ENCODE results near the gene EXOC3. TPM values are rescaled to one million over a fixed set of nuclear protein-coding genes. Genes with fewer than 3 reads are reported as not detected.

Gene EXOC3
- total RNA-seq, 1 donor from 2014 or later, result 73.5 TPM

DNA sequence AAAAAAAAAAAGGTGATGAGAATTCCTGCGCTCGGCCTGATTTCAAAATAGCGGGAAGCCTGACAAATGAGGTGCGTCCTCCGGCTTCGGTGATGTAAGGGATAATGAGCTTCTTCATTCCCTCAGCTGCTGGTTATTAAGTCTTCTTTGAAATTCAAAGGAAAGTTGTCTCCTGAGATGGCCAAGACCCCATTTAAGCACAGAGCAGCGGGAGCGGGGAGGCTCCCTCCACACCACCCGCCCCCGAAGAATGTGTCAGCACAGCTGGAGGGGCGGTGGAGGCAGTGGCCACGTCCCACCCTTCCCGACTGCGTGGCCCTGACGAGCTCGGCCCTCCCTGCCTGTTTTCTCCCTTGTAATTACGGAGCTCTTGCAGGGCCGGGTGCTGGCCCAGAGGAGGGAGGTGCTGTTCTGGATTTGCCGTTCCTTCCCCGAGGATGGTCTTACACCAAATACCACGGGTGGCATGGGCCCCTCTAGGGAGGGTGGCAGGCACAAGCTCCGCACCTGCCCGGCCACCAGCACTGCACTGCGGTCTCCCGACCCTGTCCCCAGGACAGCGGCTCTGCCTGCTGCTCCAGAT, 50.2 kb downstream of the EXOC3 start:
- H3K27ac Mint-ChIP-seq, result no peak overlapping the region
- no peaks in the 10 kb centered on the region for H3K9me3 Mint-ChIP-seq
- no peak overlapping the region for H3K4me3 Mint-ChIP-seq
- no peak for DNase-seq (ENCODE audit: low spot score in 2 of 2, unreplicated experiment in 2 of 2)
- TF ChIP-seq, protein P1, sequence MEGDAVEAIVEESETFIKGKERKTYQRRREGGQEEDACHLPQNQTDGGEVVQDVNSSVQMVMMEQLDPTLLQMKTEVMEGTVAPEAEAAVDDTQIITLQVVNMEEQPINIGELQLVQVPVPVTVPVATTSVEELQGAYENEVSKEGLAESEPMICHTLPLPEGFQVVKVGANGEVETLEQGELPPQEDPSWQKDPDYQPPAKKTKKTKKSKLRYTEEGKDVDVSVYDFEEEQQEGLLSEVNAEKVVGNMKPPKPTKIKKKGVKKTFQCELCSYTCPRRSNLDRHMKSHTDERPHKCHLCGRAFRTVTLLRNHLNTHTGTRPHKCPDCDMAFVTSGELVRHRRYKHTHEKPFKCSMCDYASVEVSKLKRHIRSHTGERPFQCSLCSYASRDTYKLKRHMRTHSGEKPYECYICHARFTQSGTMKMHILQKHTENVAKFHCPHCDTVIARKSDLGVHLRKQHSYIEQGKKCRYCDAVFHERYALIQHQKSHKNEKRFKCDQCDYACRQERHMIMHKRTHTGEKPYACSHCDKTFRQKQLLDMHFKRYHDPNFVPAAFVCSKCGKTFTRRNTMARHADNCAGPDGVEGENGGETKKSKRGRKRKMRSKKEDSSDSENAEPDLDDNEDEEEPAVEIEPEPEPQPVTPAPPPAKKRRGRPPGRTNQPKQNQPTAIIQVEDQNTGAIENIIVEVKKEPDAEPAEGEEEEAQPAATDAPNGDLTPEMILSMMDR (IDR thresholded peaks at IDR 0.05; ENCODE audit: unreplicated experiment), result no peak
- H3K36me3 Mint-ChIP-seq, result no peaks in the 10 kb centered on the region
- peaks cover 67% of the 10 kb centered on the region for H3K27me3 Mint-ChIP-seq (ENCODE audit: low read depth)
- peaks cover 5% of the 10 kb centered on the region for H3K4me1 Mint-ChIP-seq

DNA sequence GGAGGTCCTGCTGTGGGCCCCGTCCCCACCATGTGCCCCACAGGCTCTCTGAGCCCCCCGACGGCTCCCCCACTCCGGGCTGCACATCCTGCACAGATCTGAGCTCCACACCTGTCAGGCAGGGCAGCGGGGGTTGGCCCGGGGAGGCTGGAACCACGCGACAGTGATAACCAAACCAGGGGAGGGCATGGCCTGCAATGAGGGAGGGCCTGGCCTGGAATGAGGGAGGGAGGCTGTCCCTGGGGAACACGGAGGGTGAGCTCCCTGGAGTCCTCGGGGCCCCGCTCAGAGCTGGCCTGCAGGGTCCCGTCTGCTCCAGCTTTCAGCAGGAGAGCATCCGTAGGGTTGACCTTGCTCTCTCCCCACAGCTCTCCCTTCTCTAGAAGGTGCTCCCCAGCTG, 50.8 kb downstream of the EXOC3 start:
- no peak for DNase-seq (ENCODE audit: low spot score in 2 of 2, unreplicated experiment in 2 of 2)
- Mint-ChIP-seq H3K27me3 (ENCODE audit: low read depth) (peaks cover 72% of the 10 kb centered on the region), H3K9me3 (no peaks in the 10 kb centered on the region), H3K4me3 (no peak overlapping the region), H3K36me3 (no peaks in the 10 kb centered on the region), H3K4me1 (peaks cover 5% of the 10 kb centered on the region), H3K27ac (no peak overlapping the region)
- TF ChIP-seq, protein P1 (IDR thresholded peaks at IDR 0.05; ENCODE audit: unreplicated experiment), result no peak

DNA sequence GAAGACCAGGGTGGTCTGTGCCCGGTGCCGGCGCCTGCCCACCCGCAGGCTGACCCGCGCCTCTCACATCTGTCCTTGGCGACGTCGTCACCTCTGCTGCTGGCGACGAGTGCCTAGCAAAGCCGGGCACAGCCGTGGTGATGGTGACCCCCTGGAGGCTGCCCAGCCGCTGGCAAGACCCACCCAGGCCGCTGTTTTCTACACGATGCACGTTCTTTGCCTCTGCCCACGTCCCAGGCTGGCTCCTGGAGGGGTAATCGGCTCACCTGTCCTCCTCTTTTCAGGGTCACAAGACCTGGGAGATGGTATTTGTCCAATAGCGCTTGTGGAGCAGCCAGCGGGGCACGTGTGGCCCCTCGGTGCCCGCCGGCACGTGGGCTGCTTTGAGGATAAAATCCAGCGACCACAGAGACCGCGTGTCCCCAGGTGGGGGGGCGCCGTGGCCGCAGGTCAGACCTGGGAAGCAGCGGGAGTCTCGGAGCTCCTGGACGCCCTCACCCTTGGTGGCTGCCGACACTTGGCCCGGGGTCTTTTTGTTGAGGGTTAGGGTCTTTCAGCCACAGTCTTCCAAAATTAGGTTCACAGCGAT, 51.8 kb downstream of the EXOC3 start:
- Mint-ChIP-seq H3K36me3 (no peaks in the 10 kb centered on the region), H3K27me3 (ENCODE audit: low read depth) (peaks cover 79% of the 10 kb centered on the region), H3K4me1 (peaks cover 5% of the 10 kb centered on the region), H3K4me3 (no peak overlapping the region), H3K9me3 (no peaks in the 10 kb centered on the region), H3K27ac (no peak overlapping the region)
- no peak for DNase-seq (ENCODE audit: low spot score in 2 of 2, unreplicated experiment in 2 of 2)
- TF ChIP-seq, protein P1 (IDR thresholded peaks at IDR 0.05; ENCODE audit: unreplicated experiment), result no peak

DNA sequence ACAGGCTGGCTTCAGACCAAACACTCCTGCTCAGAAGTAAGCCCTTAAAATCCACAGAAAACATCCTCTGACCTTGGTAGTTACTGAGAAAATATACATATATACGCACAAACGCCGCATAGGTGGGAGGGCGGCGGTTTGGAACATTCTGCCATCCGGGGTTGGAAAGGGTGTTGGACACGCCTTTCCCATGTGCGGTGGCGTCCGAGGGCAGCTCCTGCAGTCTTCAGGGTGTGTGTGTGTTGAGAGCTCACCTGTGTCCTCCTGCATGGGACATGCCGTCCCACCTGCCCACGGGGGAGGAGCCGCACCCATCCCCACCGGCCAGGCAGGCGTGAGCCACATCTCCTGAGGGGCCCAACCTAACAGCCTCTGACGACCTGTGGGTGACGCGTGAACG, 53.1 kb downstream of the EXOC3 start:
- H3K4me1 Mint-ChIP-seq, result peaks cover 5% of the 10 kb centered on the region
- no peak overlapping the region for H3K4me3 Mint-ChIP-seq
- no peaks in the 10 kb centered on the region for H3K36me3 Mint-ChIP-seq
- DNase-seq (ENCODE audit: low spot score in 2 of 2, unreplicated experiment in 2 of 2), result no peak
- H3K9me3 Mint-ChIP-seq, result no peaks in the 10 kb centered on the region
- H3K27ac Mint-ChIP-seq, result no peak overlapping the region
- TF ChIP-seq, protein P1 (IDR thresholded peaks at IDR 0.05; ENCODE audit: unreplicated experiment), result no peak
- H3K27me3 Mint-ChIP-seq (ENCODE audit: low read depth), result peaks cover 72% of the 10 kb centered on the region

DNA sequence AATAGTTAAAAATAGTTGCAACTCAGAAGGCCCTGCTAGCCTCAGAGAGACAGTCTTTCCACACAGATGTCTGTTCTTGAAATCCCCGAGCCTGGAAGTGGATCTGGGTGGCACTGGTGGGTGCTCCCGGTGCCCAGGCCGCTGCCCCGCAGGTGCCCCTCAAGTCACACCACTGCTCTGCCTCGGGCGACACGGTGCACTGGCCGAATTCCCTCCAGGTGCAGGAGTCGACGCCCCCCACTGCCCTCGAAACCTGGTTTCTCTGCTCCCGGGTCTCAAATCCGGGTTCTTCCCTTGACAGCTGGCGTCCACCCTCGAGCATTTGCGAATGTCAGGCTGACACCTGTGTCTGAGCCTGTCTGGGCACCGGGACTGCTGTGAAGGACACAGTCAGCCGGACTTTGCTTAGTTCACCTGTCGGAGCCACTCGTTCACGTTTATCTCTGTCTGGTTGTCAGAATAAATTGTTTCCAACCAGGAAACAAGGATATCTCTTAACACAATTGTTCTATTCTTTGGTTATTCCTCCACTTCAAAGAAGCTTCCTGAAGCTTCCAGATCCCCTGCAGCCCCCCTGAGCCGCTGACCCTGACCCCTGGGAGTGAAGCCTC, 54.2 kb downstream of the EXOC3 start:
- Mint-ChIP-seq H3K27me3 (ENCODE audit: low read depth) (peaks cover 70% of the 10 kb centered on the region), H3K9me3 (no peaks in the 10 kb centered on the region), H3K4me1 (peaks cover 5% of the 10 kb centered on the region), H3K4me3 (no peak overlapping the region), H3K27ac (no peak overlapping the region), H3K36me3 (no peaks in the 10 kb centered on the region)
- TF ChIP-seq, protein P1 (IDR thresholded peaks at IDR 0.05; ENCODE audit: unreplicated experiment), result no peak
- DNase-seq (ENCODE audit: low spot score in 2 of 2, unreplicated experiment in 2 of 2), result no peak

All from mesothelial cell of epicardium (in vitro differentiated cells).